ENCODE results near the gene PDP2.

PDP2 gene

GRCh38 chr16:66844342-66845079 is 35.8 kb upstream of the PDP2 start, which contains the start of gene CA7:
TSS of gene CA7 (plus strand) at chr16:66844414. CDS start at chr16:66844488, 74 bp downstream.
- Histone ChIP-seq H3K4me3 (ENCODE audit: low read length) (no peak within 1 kb of the TSS), H3K27me3 (ENCODE audit: control insufficient read depth, low read length) (peaks cover 37% of the 10 kb centered on the region), H3K4me2 (ENCODE audit: low read length) (no peak within 1 kb of the TSS), H3K79me2 (ENCODE audit: control insufficient read depth, low read length) (no peaks in the 10 kb centered on the region), H3K27ac (ENCODE audit: low read depth, low read length) (no peak within 1 kb of the TSS), H3K4me1 (ENCODE audit: control insufficient read depth, low read length) (peaks cover 14% of the 10 kb centered on the region), H3F3A (ENCODE audit: control insufficient read depth, insufficient read depth) (no peaks in the 10 kb centered on the region), H3K9me2 (replicated peaks; ENCODE audit: control insufficient read depth, low read length) (no peaks in the 10 kb centered on the region), H3K36me3 (ENCODE audit: control insufficient read depth, low read length) (no peaks in the 10 kb centered on the region), H4K20me1 (ENCODE audit: control insufficient read depth, insufficient read depth, low read depth, low read length) (0 out of 2 replicates have a peak, but pooled peaks cover 4% of the 10 kb centered on the region), H3K9me3 (ENCODE audit: control insufficient read depth, insufficient read depth, low read length) (no peaks in the 10 kb centered on the region)
- TF ChIP-seq EZH2phosphoT487 (IDR thresholded peaks at IDR 0.05; ENCODE audit: borderline replicate concordance, low read length) = no peak
- no peak for TF ChIP-seq CTCF (IDR thresholded peaks at IDR 0.05; ENCODE audit: low read depth, low read length, poor library complexity, severe bottlenecking)

DNA sequence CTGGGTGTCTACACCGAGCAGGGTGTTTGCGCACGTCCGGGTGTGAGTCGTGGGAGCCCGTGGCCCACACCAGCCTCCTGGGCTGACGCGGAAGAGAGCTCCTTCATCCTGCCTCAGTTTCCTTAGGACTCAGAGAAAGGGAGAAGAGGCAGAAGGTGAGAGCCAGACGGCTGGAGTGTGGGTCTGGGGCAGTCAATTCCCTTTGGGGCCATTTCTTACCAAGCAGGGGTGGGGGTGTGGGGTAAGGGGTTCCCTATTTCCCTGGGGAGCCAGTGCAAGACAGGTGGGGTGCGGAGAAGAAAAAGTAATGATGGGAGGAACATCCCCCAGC is 35.3 kb upstream of the PDP2 start:
- H3K9me3 ChIP-seq (ENCODE audit: control insufficient read depth, insufficient read depth, low read length) = no peaks in the 10 kb centered on the region
- no peak for TF ChIP-seq EZH2phosphoT487 (IDR thresholded peaks at IDR 0.05; ENCODE audit: borderline replicate concordance, low read length)
- TF ChIP-seq CTCF (IDR thresholded peaks at IDR 0.05; ENCODE audit: low read depth, low read length, poor library complexity, severe bottlenecking) = no peak
- H3F3A ChIP-seq (ENCODE audit: control insufficient read depth, insufficient read depth) = no peaks in the 10 kb centered on the region
- no peak overlapping the region for H3K27ac ChIP-seq (ENCODE audit: low read depth, low read length)
- H3K27me3 ChIP-seq (ENCODE audit: control insufficient read depth, low read length) = peaks cover 37% of the 10 kb centered on the region
- no peak overlapping the region for H3K4me2 ChIP-seq (ENCODE audit: low read length)
- H3K9me2 ChIP-seq (replicated peaks; ENCODE audit: control insufficient read depth, low read length) = no peaks in the 10 kb centered on the region
- H3K4me1 ChIP-seq (ENCODE audit: control insufficient read depth, low read length) = peaks cover 14% of the 10 kb centered on the region
- 0 out of 2 replicates have a peak, but pooled peaks cover 4% of the 10 kb centered on the region for H4K20me1 ChIP-seq (ENCODE audit: control insufficient read depth, insufficient read depth, low read depth, low read length)
- H3K36me3 ChIP-seq (ENCODE audit: control insufficient read depth, low read length) = no peaks in the 10 kb centered on the region
- no peaks in the 10 kb centered on the region for H3K79me2 ChIP-seq (ENCODE audit: control insufficient read depth, low read length)
- H3K4me3 ChIP-seq (ENCODE audit: low read length) = no peak overlapping the region

GRCh38 chr16:66845791-66846221 is 34.5 kb upstream of the PDP2 start:
- Histone ChIP-seq H3F3A (ENCODE audit: control insufficient read depth, insufficient read depth) (no peaks in the 10 kb centered on the region), H4K20me1 (ENCODE audit: control insufficient read depth, insufficient read depth, low read depth, low read length) (0 out of 2 replicates have a peak, but pooled peaks cover 4% of the 10 kb centered on the region), H3K4me2 (ENCODE audit: low read length) (no peak overlapping the region), H3K4me1 (ENCODE audit: control insufficient read depth, low read length) (peaks cover 13% of the 10 kb centered on the region), H3K9me3 (ENCODE audit: control insufficient read depth, insufficient read depth, low read length) (no peaks in the 10 kb centered on the region), H3K9me2 (replicated peaks; ENCODE audit: control insufficient read depth, low read length) (no peaks in the 10 kb centered on the region), H3K79me2 (ENCODE audit: control insufficient read depth, low read length) (no peaks in the 10 kb centered on the region), H3K27ac (ENCODE audit: low read depth, low read length) (no peak overlapping the region), H3K27me3 (ENCODE audit: control insufficient read depth, low read length) (peaks cover 37% of the 10 kb centered on the region), H3K36me3 (ENCODE audit: control insufficient read depth, low read length) (no peaks in the 10 kb centered on the region), H3K4me3 (ENCODE audit: low read length) (no peak overlapping the region)
- TF ChIP-seq EZH2phosphoT487 (IDR thresholded peaks at IDR 0.05; ENCODE audit: borderline replicate concordance, low read length) = no peak

GRCh38 chr16:66846266-66846665 is 34.0 kb upstream of the PDP2 start:
- Histone ChIP-seq H3K4me3 (ENCODE audit: low read length) (no peak overlapping the region), H3K27ac (ENCODE audit: low read depth, low read length) (no peak overlapping the region), H3K4me2 (ENCODE audit: low read length) (no peak overlapping the region), H3K9me3 (ENCODE audit: control insufficient read depth, insufficient read depth, low read length) (no peaks in the 10 kb centered on the region), H3K9me2 (replicated peaks; ENCODE audit: control insufficient read depth, low read length) (no peaks in the 10 kb centered on the region), H3F3A (ENCODE audit: control insufficient read depth, insufficient read depth) (no peaks in the 10 kb centered on the region), H3K4me1 (ENCODE audit: control insufficient read depth, low read length) (peaks cover 8% of the 10 kb centered on the region), H3K36me3 (ENCODE audit: control insufficient read depth, low read length) (no peaks in the 10 kb centered on the region), H3K79me2 (ENCODE audit: control insufficient read depth, low read length) (no peaks in the 10 kb centered on the region), H4K20me1 (ENCODE audit: control insufficient read depth, insufficient read depth, low read depth, low read length) (0 out of 2 replicates have a peak, but pooled peaks cover 4% of the 10 kb centered on the region), H3K27me3 (ENCODE audit: control insufficient read depth, low read length) (peaks cover 37% of the 10 kb centered on the region)
- TF ChIP-seq CTCF (IDR thresholded peaks at IDR 0.05; ENCODE audit: low read depth, low read length, poor library complexity, severe bottlenecking) (no peak), EZH2phosphoT487 (IDR thresholded peaks at IDR 0.05; ENCODE audit: borderline replicate concordance, low read length) (no peak)
